ENCODE measurements around the gene GALNT1. TPM values are rescaled to one million over a fixed set of nuclear protein-coding genes. Genes with fewer than 3 reads are reported as not detected.

The GALNT1 gene
- total RNA-seq, 1 donor, result 796 TPM

GRCh38 chr18:35581898-35582641, 530 bp downstream of the GALNT1 start:
- no peak for TF ChIP-seq CTCF (IDR thresholded peaks at IDR 0.05; ENCODE audit: extremely low read depth, low read depth, low read length)
- peak overlapping the region; percentile 85 for H3K4me3 ChIP-seq (ENCODE audit: insufficient read depth, low read length)
- H2AFZ ChIP-seq (ENCODE audit: low read length), result peak overlapping the region; percentile 25
- H3K36me3 ChIP-seq (ENCODE audit: insufficient read depth, low read length), result peaks cover 11% of the 10 kb centered on the region
- DNase-seq (ENCODE audit: insufficient read length, low spot score, missing footprints), result peak; percentile 93
- H4K20me1 ChIP-seq (ENCODE audit: insufficient read depth, low read length), result peaks cover 46% of the 10 kb centered on the region
- peak overlapping the region; percentile 94 for H3K4me2 ChIP-seq (ENCODE audit: insufficient read depth, low read length)
- no peaks in the 10 kb centered on the region for H3K27me3 ChIP-seq (ENCODE audit: insufficient read depth, low read length)
- peak overlapping the region; percentile 68 for H3K27ac ChIP-seq (ENCODE audit: low read depth, low read length)
- peaks cover 24% of the 10 kb centered on the region for H3K4me1 ChIP-seq (ENCODE audit: insufficient read depth, low read length)
- H3K9me3 ChIP-seq (ENCODE audit: low read depth, low read length), result no peaks in the 10 kb centered on the region
- H3K79me2 ChIP-seq (ENCODE audit: insufficient read depth, low read length), result peaks cover 61% of the 10 kb centered on the region

- no peaks in the 10 kb centered on the region for H3K9me3 ChIP-seq (ENCODE audit: low read depth, low read length)
- H3K4me3 ChIP-seq (ENCODE audit: insufficient read depth, low read length), result peak overlapping the region; percentile 85
- TF ChIP-seq CTCF (IDR thresholded peaks at IDR 0.05; ENCODE audit: extremely low read depth, low read depth, low read length), result no peak
- no peaks in the 10 kb centered on the region for H3K27me3 ChIP-seq (ENCODE audit: insufficient read depth, low read length)
- peaks cover 11% of the 10 kb centered on the region for H3K36me3 ChIP-seq (ENCODE audit: insufficient read depth, low read length)
- peaks cover 56% of the 10 kb centered on the region for H4K20me1 ChIP-seq (ENCODE audit: insufficient read depth, low read length)
- H3K4me2 ChIP-seq (ENCODE audit: insufficient read depth, low read length), result peak overlapping the region; percentile 94
- H2AFZ ChIP-seq (ENCODE audit: low read length), result no peak overlapping the region
- H3K4me1 ChIP-seq (ENCODE audit: insufficient read depth, low read length), result peaks cover 20% of the 10 kb centered on the region
- H3K27ac ChIP-seq (ENCODE audit: low read depth, low read length), result peak overlapping the region; percentile 68
- peaks cover 71% of the 10 kb centered on the region for H3K79me2 ChIP-seq (ENCODE audit: insufficient read depth, low read length)
- peak; percentile 78 for DNase-seq (ENCODE audit: insufficient read length, low spot score, missing footprints)
These were observed 1.5 kb downstream of the GALNT1 start for GRCh38 chr18:35582899-35583558.

GRCh38 chr18:35584735-35585134, 3.2 kb downstream of the GALNT1 start:
- Histone ChIP-seq H3K79me2 (ENCODE audit: insufficient read depth, low read length) (peaks cover 85% of the 10 kb centered on the region), H2AFZ (ENCODE audit: low read length) (no peak overlapping the region), H3K27me3 (ENCODE audit: insufficient read depth, low read length) (no peaks in the 10 kb centered on the region), H3K4me3 (ENCODE audit: insufficient read depth, low read length) (peak overlapping the region; percentile 85), H3K4me2 (ENCODE audit: insufficient read depth, low read length) (peak overlapping the region; percentile 94), H3K36me3 (ENCODE audit: insufficient read depth, low read length) (peaks cover 11% of the 10 kb centered on the region), H3K27ac (ENCODE audit: low read depth, low read length) (no peak overlapping the region), H3K9me3 (ENCODE audit: low read depth, low read length) (no peaks in the 10 kb centered on the region), H3K4me1 (ENCODE audit: insufficient read depth, low read length) (peaks cover 17% of the 10 kb centered on the region), H4K20me1 (ENCODE audit: insufficient read depth, low read length) (peaks cover 73% of the 10 kb centered on the region)
- no peak for TF ChIP-seq CTCF (IDR thresholded peaks at IDR 0.05; ENCODE audit: extremely low read depth, low read depth, low read length)
- DNase-seq (ENCODE audit: insufficient read length, low spot score, missing footprints), result no peak

- no peak for DNase-seq (ENCODE audit: insufficient read length, low spot score, missing footprints)
- Histone ChIP-seq H4K20me1 (ENCODE audit: insufficient read depth, low read length) (peaks cover 80% of the 10 kb centered on the region), H3K79me2 (ENCODE audit: insufficient read depth, low read length) (peaks cover 93% of the 10 kb centered on the region)
These were observed 4.1 kb downstream of the GALNT1 start for GRCh38 chr18:35585608-35586007.

More at GRCh38 chr18:35585608-35586007, 4.1 kb downstream of the GALNT1 start:
- H3K27ac ChIP-seq (ENCODE audit: low read depth, low read length), result no peak overlapping the region
- H2AFZ ChIP-seq (ENCODE audit: low read length), result no peak overlapping the region
- no peaks in the 10 kb centered on the region for H3K27me3 ChIP-seq (ENCODE audit: insufficient read depth, low read length)
- peak overlapping the region; percentile 13 for H3K4me3 ChIP-seq (ENCODE audit: insufficient read depth, low read length)
- H3K4me1 ChIP-seq (ENCODE audit: insufficient read depth, low read length), result peaks cover 17% of the 10 kb centered on the region
- peaks cover 11% of the 10 kb centered on the region for H3K36me3 ChIP-seq (ENCODE audit: insufficient read depth, low read length)
- no peak for TF ChIP-seq CTCF (IDR thresholded peaks at IDR 0.05; ENCODE audit: extremely low read depth, low read depth, low read length)
- H3K9me3 ChIP-seq (ENCODE audit: low read depth, low read length), result no peaks in the 10 kb centered on the region
- no peak overlapping the region for H3K4me2 ChIP-seq (ENCODE audit: insufficient read depth, low read length)

All from osteoblast (primary cell).